ENCODE results near the gene ARFRP1. TPM values are rescaled to one million over a fixed set of nuclear protein-coding genes. Genes with fewer than 3 reads are reported as not detected.

The ARFRP1 gene
- total RNA-seq, 1 donor from 2014 or later = 66.0 TPM

GRCh38 chr20:63743210-63743970 lies 35.6 kb upstream of the ARFRP1 start:
- H3K4me1 Mint-ChIP-seq = peaks cover 6% of the 10 kb centered on the region
- no peaks in the 10 kb centered on the region for H3K27me3 Mint-ChIP-seq
- intact Hi-C loops (cut with micrococcal nuclease) = no loop called here
- H3K9me3 Mint-ChIP-seq = no peaks in the 10 kb centered on the region
- ChIA-PET CTCF (no interaction called here), POLR2A (interaction anchor here (1.5 to 2.7 kb wide), 2 partner anchors 15 to 36 kb away, joined by 4 to 10 read pairs; partner anchors contain the start of genes ARFRP1 and ZGPAT)
- no peak for TF ChIP-seq CTCF (IDR thresholded peaks at IDR 0.05)
- DNase-seq = no peak
- no peak overlapping the region for H3K27ac Mint-ChIP-seq
- ATAC-seq (ENCODE audit: low read depth) = no peak
- peaks cover 1% of the 10 kb centered on the region for H3K36me3 Mint-ChIP-seq (ENCODE audit: low read depth)
- H3K4me3 Mint-ChIP-seq = no peak overlapping the region

DNA sequence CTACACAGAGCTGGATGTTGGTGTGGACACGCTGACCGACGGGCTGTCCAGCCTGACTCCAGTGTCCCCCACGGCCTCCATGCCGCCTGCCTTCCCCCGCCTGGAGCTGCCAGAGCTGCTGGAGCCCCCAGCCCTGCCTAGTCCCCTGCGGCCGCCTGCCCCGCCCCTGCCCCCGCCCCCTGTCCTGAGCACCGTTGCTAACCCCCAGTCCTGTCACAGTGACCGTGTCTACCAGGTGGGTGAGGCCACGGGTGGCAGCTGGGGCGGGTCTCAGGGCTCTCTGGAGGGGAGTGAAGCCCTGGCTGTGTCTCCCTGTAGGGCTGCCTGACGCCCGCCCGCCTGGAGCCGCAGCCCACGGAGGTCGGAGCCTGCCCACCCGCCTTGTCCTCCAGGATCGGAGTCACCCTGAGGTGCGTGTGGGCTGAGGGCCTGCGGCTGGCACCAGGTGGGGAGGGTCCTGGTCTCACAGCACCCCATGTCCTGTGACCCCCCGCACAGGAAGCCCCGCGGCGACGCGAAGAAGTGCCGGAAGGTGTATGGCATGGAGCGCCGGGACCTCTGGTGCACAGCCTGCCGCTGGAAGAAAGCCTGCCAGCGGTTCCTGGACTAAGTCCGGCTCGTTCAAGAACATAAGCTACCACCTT lies 34.7 kb upstream of the ARFRP1 start:
- Mint-ChIP-seq H3K4me3 (no peak overlapping the region), H3K27ac (no peak overlapping the region), H3K9me3 (no peaks in the 10 kb centered on the region), H3K4me1 (peaks cover 8% of the 10 kb centered on the region), H3K36me3 (ENCODE audit: low read depth) (peaks cover 1% of the 10 kb centered on the region), H3K27me3 (no peaks in the 10 kb centered on the region)
- ATAC-seq (ENCODE audit: low read depth) = no peak
- ChIA-PET CTCF (no interaction called here), POLR2A (interaction anchor here (0.7 to 2.7 kb wide), 3 partner anchors 14 to 205 kb away, joined by 3 to 10 read pairs (median 4); partner anchors contain the start of genes ARFRP1 and ZGPAT)
- no peak for DNase-seq
- intact Hi-C loops (cut with micrococcal nuclease) = no loop called here
- no peak for TF ChIP-seq CTCF (IDR thresholded peaks at IDR 0.05)

DNA sequence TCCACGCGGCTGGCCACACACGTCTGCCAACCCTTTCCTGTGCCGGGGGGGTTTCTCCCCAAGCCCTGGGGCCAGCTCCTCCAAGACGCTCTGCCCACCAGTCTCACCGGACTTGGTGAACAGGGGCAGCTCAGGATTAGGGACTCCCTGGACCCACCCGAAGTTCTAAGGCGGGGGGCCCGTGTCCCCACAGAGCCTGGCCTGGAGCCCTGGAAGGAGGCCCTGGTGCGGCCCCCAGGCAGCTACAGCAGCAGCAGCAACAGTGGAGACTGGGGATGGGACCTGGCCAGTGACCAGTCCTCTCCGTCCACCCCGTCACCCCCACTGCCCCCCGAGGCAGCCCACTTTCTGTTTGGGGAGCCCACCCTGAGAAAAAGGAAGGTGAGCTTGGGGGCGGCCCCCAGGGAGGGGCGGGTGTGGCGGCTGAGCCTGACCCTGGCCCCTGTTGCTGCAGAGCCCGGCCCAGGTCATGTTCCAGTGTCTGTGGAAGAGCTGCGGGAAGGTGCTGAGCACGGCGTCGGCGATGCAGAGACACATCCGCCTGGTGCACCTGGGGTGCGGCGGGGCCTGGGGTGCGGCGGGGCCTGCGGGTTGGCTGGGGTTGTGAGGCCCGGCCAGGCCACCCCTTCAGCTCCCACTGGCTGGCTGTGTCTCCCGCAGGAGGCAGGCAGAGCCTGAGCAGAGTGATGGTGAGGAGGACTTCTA lies 34.1 kb upstream of the ARFRP1 start:
- H3K36me3 Mint-ChIP-seq (ENCODE audit: low read depth) = peaks cover 1% of the 10 kb centered on the region
- intact Hi-C loops (cut with micrococcal nuclease) = no loop called here
- peaks cover 12% of the 10 kb centered on the region for H3K4me1 Mint-ChIP-seq
- DNase-seq (no peak), ATAC-seq (ENCODE audit: low read depth) (no peak)
- no peak for TF ChIP-seq CTCF (IDR thresholded peaks at IDR 0.05)
- no peak overlapping the region for H3K27ac Mint-ChIP-seq
- ChIA-PET POLR2A (interaction anchor here (0.6 to 2.7 kb wide), 5 partner anchors 27 to 221 kb away, joined by 3 to 10 read pairs (median 4); partner anchors contain the start of genes ARFRP1, PPDPF and ZGPAT), CTCF (no interaction called here)
- no peaks in the 10 kb centered on the region for H3K27me3 Mint-ChIP-seq
- no peaks in the 10 kb centered on the region for H3K9me3 Mint-ChIP-seq
- no peak overlapping the region for H3K4me3 Mint-ChIP-seq

DNA sequence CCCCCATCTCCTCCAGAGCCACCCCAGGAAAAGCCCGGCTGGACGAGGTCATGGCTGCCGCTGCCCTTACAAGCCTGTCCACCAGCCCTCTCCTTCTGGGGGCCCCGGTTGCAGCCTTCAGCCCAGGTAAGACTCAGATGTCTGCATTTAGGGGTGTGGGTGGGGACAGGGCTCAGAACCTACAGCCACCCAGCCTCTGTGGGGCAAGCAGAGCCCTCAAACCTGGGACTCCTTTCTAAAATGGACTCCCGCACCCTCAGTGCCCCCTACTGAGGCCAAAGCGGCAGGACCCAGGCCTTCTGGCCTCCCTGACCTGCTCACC lies 33.5 kb upstream of the ARFRP1 start:
- no peak overlapping the region for H3K4me3 Mint-ChIP-seq
- H3K9me3 Mint-ChIP-seq = no peaks in the 10 kb centered on the region
- ChIA-PET POLR2A (interaction anchor here (0.6 to 1.8 kb wide), 4 partner anchors 27 to 221 kb away, joined by 3 to 7 read pairs (median 4); partner anchors contain the start of genes ARFRP1, PPDPF and ZGPAT), CTCF (no interaction called here)
- peaks cover 17% of the 10 kb centered on the region for H3K4me1 Mint-ChIP-seq
- no peak for DNase-seq
- peaks cover 2% of the 10 kb centered on the region for H3K36me3 Mint-ChIP-seq (ENCODE audit: low read depth)
- no peak for TF ChIP-seq CTCF (IDR thresholded peaks at IDR 0.05)
- no peaks in the 10 kb centered on the region for H3K27me3 Mint-ChIP-seq
- no peak overlapping the region for H3K27ac Mint-ChIP-seq
- no peak for ATAC-seq (ENCODE audit: low read depth)
- intact Hi-C loops (cut with micrococcal nuclease) = no loop called here
